Measurements from ENCODE around the gene EIF5.

The EIF5 gene

GRCh38 chr14:103333754-103334643, at the start of gene EIF5:
Gene EIF5 (plus strand): TSS chr14:103334237. CDS start chr14:103335861, 1,624 bp downstream.
- DNase-seq, result peak; percentile 98

DNA sequence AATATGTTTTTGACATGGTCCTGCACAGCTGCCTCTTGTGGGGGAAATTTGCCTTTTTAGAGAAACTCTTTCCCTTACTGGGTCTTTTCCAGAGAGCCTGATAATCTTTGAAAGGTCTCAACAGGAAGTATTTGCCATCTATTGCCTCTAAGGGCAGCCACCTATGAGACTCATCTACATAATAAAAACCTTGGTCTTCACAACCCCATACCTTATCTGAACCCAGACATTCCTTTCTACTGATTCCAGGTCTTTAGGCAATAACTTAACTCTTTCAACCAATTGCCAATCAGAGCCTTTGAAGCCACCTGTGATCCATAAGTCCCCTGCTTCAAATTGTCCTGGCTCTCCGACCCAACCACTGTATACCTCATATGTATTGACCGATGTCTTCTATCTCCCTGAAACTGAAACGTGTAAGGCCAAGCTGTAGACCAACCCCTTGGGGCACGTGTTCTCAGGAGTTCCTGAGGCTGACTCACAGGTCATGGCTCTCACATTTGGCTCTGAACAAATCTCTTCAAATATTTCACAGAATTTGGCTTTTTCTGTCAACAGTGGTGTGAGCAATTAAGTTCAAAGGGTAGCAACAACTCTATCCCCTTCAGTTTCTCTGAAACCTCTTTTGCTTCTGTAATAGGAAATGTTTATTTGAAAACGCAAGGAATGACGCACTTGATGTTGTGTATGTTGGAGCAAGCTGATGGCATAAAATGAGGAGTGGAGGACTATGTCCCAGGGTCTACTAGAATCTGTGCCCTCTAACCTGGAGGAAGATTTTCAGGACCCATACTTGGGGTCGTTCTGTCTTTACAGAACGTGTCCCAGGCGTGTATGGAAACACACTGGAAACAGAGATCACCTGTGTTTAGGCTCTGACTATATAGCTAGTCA, 49.2 kb upstream of the EIF5 start:
- DNase-seq, result no peak

GRCh38 chr14:103286460-103286859, 47.6 kb upstream of the EIF5 start:
- no peak for DNase-seq

DNA sequence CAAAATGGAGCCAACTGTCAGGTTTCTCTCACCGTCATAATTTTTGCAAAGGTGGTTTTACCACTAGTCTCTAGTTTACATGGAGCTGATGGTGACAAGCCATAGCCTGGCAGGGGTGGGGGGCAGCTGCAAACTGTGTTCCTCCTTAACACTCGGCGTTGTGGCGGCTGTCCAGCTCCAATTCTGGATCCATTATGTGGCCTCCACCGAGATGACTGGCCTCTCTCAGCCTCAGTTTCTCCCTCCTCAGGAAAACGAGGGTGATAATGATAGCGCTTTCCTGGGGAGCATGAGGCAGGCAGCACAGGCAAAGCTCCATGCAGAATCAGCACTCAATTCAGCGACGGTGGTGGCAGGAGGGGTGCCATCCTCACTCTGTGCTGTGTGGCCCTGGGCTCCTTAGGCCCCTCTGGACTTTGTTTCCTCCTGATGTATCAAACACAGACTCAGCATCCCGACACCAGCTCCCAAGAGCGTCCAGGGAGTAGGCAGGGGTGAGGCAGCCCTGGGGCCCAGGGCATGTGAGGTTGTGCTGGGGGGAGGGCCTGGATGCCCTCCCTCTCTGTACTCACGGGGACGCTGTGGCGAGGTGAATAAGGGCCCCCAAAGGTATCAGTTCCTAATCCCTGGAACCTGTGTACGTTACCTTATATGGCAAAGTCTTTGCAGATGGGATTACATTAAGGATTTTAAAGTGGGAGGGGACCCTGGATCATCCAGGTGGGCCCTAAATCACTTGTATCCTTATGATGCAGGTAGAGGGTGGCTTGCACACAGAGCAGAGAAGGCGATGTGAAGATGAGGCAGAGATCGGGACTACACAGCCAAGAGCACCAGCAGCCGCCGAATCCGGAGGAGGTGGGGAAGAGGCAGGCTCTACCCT, 46.8 kb upstream of the EIF5 start:
- no peak for DNase-seq

GRCh38 chr14:103288076-103288766, 45.8 kb upstream of the EIF5 start:
- no peak for DNase-seq

DNA sequence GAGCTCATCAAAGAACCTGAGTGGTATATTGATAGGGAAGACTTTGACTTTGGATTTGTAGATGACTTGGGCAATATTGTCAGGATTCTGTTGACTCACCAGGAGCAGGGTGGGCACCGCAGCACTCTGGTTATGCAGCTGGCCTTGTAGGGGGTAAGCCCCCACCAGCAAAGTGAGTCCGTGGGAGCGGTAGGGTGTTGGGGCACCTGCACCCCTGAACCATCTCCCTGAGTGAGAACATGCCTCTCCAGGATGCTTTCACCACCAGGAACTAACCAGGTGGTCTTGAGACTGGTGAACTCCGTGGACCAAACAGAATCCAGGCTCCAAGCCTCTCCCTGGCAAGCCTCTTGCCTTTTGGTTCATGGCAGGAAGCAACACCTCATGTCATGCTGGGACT, 44.0 kb upstream of the EIF5 start:
- DNase-seq, result no peak

DNA sequence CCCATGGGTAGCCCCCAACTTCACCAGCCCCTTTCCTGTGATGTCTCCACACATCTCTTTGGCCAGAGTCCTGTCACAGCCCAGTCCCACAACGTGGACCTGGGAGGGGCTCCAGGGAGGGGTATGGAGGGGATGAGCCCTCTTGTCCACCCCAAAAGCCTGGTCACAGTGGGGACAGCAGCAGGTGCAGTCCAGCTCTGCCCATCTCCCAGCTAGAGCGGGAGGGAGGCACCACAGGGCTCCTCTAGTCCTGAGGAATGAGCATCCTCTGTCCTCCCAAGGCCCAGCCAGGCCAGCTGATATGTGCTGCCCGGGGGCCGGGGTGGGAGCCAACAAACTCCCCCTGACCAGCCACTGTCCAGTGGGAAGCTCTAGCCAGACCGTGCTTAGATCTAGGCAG, 43.5 kb upstream of the EIF5 start:
- DNase-seq, result no peak

DNA sequence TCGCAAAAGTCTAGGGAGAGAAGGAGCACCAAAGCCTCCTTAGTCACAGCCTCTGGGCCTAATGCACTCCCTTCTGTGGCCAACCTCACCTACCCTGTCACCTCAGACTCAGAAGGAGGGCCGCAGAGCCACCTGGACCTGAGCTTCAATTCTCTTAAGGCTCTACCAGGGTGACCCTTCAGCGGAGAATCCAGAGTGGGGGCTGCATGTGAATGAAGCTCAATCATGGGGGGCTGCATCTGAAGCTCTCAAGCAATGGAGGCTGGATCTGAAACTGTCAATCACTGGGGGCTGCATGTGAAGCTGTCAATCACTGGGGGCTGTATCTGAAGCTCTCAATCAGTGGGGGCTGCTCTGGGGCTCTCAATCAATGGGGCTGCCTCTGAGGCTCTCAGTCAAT, 43.1 kb upstream of the EIF5 start:
- DNase-seq, result no peak

- peak; percentile 24 for DNase-seq
These were observed 41.3 kb upstream of the EIF5 start for GRCh38 chr14:103292426-103293374.

DNA sequence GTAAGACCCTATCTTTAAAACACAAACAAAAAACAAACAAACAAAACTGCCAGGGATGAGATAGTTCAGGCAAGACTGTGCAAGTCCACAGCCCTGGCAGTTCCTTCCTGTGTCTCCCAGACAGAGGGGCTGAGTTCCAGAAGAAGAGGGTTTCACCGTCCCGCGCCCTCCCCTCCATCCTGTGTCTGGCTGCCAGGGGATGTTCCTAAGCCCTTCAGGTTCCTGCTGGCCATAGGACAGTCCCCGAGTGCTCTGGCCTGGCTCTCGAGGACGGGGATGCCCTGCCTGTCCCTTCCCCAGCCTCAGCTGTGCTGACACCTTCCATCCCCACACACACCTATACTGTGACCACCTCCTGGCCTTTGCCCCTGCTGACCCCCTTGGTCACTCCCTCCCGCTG, 40.6 kb upstream of the EIF5 start:
- no peak for DNase-seq

- DNase-seq, result no peak
These were observed 39.9 kb upstream of the EIF5 start for GRCh38 chr14:103294091-103294490.

DNA sequence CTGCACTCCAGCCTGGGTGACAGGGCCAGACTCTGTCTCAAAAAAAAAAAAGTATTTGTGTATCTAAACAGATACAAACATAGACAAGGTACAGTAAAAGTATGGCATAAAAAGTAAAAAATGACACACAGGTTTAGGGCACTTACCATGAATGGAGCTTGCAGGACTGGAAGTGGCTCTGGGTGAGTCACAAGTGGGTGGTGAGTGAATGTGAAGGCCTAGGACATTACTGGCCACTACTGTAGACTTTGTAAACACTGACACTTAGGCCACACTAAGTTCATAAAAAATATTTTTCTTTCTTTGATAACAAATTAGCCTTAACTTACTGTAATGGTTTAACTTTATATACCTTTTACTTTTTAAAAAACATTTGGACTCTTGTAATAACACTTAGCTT, 38.0 kb upstream of the EIF5 start:
- no peak for DNase-seq

DNA sequence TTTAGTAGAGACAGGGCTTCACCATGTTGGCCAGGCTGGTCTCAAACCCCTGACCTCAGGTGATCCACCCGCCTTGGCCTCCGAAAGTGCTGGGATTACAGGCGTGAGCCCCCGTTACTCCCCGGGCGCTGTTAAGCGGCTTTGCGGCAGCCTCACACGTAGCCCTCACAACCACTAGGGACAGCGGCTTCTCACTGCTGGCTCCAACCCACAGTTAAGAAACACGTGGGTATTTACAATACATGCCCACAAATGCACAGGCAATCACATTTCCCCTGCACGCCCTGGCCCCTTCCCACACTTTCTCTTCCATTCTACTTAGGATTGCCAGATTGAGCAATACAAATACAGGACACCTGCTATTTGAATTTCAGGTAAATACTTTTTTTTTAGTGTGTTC, 37.0 kb upstream of the EIF5 start:
- no peak for DNase-seq

DNA sequence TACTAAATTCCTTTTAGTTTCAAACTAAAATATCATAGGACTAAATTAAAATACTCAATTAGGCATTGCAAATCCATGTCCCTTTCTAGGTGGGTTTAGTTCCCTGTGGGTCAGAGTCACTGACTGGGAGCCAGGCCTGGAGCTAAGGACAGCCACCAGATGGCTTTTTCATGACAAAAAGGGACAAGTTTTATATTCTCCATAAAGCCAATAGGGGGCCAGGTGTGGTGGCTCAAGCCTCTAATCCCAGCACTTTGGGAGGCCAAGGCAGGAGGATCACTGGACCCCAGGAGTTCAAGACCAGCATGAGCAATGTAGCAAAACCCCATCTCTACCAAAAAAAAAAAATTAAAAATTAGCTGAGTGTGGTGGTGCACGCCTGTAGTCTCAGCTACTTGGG, 35.4 kb upstream of the EIF5 start:
- no peak for DNase-seq

- no peak for DNase-seq
These were observed 32.3 kb upstream of the EIF5 start for GRCh38 chr14:103301512-103302354.

DNA sequence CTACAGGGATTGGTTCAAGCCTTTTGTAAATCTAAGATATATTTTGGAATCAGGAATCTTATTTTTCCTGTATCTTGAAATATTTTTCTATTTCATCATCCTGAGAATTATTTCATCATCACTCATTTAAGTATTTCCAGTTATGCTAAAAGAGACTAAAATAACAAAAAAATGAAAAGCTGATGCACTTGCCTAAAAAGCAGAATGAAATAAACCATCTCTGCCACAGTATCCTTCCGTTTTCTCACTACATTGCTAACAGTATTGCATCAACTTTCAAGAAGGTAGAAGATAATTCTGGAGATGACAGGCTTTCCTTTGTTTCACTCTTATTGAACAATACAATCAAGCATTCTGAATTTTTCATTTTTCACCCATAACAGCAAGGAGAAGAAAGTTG, 31.1 kb upstream of the EIF5 start:
- DNase-seq, result no peak

GRCh38 chr14:103304706-103305105, 29.3 kb upstream of the EIF5 start:
- no peak for DNase-seq

GRCh38 chr14:103308717-103309616, 25.1 kb upstream of the EIF5 start:
- no peak for DNase-seq

GRCh38 chr14:103310576-103311095, 23.4 kb upstream of the EIF5 start:
- DNase-seq, result no peak
